ENCODE measurements around the gene DPP6.

DNA sequence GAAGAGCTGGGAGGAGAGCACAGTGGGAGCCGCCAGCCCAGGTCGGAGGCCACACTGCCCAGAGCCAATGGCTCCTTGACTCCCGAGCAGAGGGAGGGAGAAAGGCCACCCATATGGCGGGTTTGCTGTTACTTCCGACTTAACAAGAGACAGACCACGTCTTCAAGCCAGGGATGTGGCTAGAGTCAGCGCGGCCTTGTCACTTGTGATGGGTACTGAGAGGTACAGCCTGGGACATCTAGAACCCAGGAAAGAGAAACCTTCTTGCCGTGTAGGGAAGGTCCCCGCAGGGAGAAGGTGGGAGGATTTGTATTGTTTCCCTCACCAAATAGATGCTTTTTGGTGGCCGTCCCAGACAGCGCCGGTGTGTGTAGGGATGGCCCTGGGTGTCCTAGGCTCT is 823.1 kb downstream of the DPP6 start:
- TF ChIP-seq, protein P1, sequence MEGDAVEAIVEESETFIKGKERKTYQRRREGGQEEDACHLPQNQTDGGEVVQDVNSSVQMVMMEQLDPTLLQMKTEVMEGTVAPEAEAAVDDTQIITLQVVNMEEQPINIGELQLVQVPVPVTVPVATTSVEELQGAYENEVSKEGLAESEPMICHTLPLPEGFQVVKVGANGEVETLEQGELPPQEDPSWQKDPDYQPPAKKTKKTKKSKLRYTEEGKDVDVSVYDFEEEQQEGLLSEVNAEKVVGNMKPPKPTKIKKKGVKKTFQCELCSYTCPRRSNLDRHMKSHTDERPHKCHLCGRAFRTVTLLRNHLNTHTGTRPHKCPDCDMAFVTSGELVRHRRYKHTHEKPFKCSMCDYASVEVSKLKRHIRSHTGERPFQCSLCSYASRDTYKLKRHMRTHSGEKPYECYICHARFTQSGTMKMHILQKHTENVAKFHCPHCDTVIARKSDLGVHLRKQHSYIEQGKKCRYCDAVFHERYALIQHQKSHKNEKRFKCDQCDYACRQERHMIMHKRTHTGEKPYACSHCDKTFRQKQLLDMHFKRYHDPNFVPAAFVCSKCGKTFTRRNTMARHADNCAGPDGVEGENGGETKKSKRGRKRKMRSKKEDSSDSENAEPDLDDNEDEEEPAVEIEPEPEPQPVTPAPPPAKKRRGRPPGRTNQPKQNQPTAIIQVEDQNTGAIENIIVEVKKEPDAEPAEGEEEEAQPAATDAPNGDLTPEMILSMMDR (conservative IDR thresholded peaks at IDR 0.05; ENCODE audit: low read length): no peak
- TF ChIP-seq EZH2phosphoT487 (IDR thresholded peaks at IDR 0.05; ENCODE audit: borderline replicate concordance, low read depth, low read length): no peak
